GM12878 (cell line): Measurements from ENCODE around the gene BRI3BP.

Experiments
- CREB1 ChIP-seq: IDR thresholded peaks from 2 replicates; pipeline ENCODE4 v1.6.1; 2012; ENCODE audit warnings: low read depth, mild to moderate bottlenecking, inconsistent platforms
- EZH2 ChIP-seq: IDR thresholded peaks from 2 replicates; pipeline ENCODE4 v1.6.1; 2012; ENCODE audit warnings: low read depth, mild to moderate bottlenecking, control low read depth, inconsistent platforms, low read length, borderline replicate concordance; ENCODE audit not compliant: control insufficient read depth
- POLR2A ChIP-seq: IDR thresholded peaks from 2 replicates; pipeline ENCODE4 v1.6.1; 2011; ENCODE audit warnings: low read depth, mild to moderate bottlenecking, low read length
- POU2F2 ChIP-seq: IDR thresholded peaks from 3 replicates; pipeline ENCODE4 v1.6.1; 2011; ENCODE audit warnings: low read depth, mild to moderate bottlenecking, low read length, borderline replicate concordance
- SP1 ChIP-seq: IDR thresholded peaks from one replicate; pipeline ENCODE4 v1.6.1; 2011; ENCODE audit warnings: low read depth, low read length
- SPI1 ChIP-seq: IDR thresholded peaks from 2 replicates; pipeline ENCODE4 v1.6.1; 2011; ENCODE audit warnings: low read depth, mild to moderate bottlenecking, low read length, moderate library complexity, borderline replicate concordance; ENCODE audit not compliant: insufficient read depth
- TF ChIP-seq, protein P1 (sequence below): IDR thresholded peaks from 2 replicates; pipeline ENCODE4 v1.6.1; 2012; ENCODE audit warnings: low read depth, low read length, improper control_type of control experiment
- TF ChIP-seq, protein P2 (sequence below): IDR thresholded peaks from 2 replicates; pipeline ENCODE4 v1.6.1; 2012; ENCODE audit warnings: low read length, inconsistent platforms
- TF ChIP-seq, protein P3 (sequence below), 3 experiments: IDR thresholded peaks in 2 of 3; conservative IDR thresholded peaks in 1 of 3; 2 replicates each; pipeline ENCODE4 v1.5.1; 2011; ENCODE audit warnings: low read depth in 3 of 3, low read length in 3 of 3, mild to moderate bottlenecking in 3 of 3, control low read depth in 2 of 3, moderate library complexity in 2 of 3, inconsistent platforms in 1 of 3, mixed read lengths in 1 of 3; ENCODE audit not compliant: control insufficient read depth in 2 of 3, insufficient read depth in 1 of 3; ENCODE audit errors: extremely low read depth in 1 of 3

DNA sequence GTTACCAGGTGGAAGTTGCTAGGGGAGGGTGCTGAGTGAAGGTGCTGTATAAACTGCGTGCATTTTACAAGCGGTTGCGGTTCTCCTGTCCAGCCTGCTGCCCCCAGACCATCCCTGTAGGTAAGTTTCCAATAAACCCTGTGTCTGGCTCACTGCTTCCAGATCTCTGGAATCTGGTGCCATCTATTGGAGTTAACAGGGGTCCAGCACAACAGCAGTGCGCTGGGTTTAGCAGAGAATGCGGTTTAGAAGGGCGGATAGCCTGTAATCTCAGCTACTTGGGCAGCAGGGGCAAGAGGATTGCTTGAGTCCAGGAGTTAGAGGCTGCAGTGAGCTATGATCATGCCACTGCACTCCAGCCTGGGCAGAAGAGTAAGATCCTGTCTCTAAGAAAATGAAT is 76.7 kb downstream of the BRI3BP start:
- TF ChIP-seq POU2F2 (no peak), SP1 (no peak), EZH2 (no peak), CREB1 (no peak), SPI1 (no peak), POLR2A (no peak)
- TF ChIP-seq, protein P1, sequence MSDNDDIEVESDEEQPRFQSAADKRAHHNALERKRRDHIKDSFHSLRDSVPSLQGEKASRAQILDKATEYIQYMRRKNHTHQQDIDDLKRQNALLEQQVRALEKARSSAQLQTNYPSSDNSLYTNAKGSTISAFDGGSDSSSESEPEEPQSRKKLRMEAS: no peak
- TF ChIP-seq, protein P2, sequence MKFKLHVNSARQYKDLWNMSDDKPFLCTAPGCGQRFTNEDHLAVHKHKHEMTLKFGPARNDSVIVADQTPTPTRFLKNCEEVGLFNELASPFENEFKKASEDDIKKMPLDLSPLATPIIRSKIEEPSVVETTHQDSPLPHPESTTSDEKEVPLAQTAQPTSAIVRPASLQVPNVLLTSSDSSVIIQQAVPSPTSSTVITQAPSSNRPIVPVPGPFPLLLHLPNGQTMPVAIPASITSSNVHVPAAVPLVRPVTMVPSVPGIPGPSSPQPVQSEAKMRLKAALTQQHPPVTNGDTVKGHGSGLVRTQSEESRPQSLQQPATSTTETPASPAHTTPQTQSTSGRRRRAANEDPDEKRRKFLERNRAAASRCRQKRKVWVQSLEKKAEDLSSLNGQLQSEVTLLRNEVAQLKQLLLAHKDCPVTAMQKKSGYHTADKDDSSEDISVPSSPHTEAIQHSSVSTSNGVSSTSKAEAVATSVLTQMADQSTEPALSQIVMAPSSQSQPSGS: no peak
- TF ChIP-seq, protein P3, sequence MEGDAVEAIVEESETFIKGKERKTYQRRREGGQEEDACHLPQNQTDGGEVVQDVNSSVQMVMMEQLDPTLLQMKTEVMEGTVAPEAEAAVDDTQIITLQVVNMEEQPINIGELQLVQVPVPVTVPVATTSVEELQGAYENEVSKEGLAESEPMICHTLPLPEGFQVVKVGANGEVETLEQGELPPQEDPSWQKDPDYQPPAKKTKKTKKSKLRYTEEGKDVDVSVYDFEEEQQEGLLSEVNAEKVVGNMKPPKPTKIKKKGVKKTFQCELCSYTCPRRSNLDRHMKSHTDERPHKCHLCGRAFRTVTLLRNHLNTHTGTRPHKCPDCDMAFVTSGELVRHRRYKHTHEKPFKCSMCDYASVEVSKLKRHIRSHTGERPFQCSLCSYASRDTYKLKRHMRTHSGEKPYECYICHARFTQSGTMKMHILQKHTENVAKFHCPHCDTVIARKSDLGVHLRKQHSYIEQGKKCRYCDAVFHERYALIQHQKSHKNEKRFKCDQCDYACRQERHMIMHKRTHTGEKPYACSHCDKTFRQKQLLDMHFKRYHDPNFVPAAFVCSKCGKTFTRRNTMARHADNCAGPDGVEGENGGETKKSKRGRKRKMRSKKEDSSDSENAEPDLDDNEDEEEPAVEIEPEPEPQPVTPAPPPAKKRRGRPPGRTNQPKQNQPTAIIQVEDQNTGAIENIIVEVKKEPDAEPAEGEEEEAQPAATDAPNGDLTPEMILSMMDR (IDR thresholded peaks at IDR 0.05 in 2 of 3, conservative IDR thresholded peaks at IDR 0.05 in 1 of 3; ENCODE audit: control insufficient read depth in 2 of 3, extremely low read depth in 1 of 3, insufficient read depth in 1 of 3, low read depth in 3 of 3, low read length in 3 of 3): no peak
